Measurements from ENCODE around the gene DYNC1H1.
A peak's percentile ranks its signal among the peaks of the same experiment; 100 is the strongest.
"Not testable (repeated sequence)": the region's sequence is repeated elsewhere in the genome, so short reads cannot be mapped to it uniquely, and the experiment has no call there.

DYNC1H1 gene

GRCh38 chr14:101965770-101966722 lies 1.7 kb downstream of the DYNC1H1 start:
- DNase-seq, result no peak

GRCh38 chr14:101966742-101967141 lies 2.4 kb downstream of the DYNC1H1 start:
- no peak for DNase-seq

- no peak for DNase-seq
Observed at GRCh38 chr14:101968186-101968585, 3.8 kb downstream of the DYNC1H1 start.

- DNase-seq, result no peak
Observed at GRCh38 chr14:101969481-101969880, 5.1 kb downstream of the DYNC1H1 start.

- DNase-seq, result no peak
Observed at GRCh38 chr14:101970830-101971400, 6.5 kb downstream of the DYNC1H1 start.

- not testable (repeated sequence) for DNase-seq
Observed at GRCh38 chr14:101971458-101971857, 7.1 kb downstream of the DYNC1H1 start.

GRCh38 chr14:101972126-101972866 lies 7.9 kb downstream of the DYNC1H1 start:
- DNase-seq, result peak; percentile 94 to 99 (median 99)

- DNase-seq, result peak; percentile 66 to 71 (median 69)
Observed at GRCh38 chr14:101973356-101973755, 9.0 kb downstream of the DYNC1H1 start.

GRCh38 chr14:101975231-101975630 lies 10.9 kb downstream of the DYNC1H1 start:
- no peak for DNase-seq

- DNase-seq, result no peak
Observed at GRCh38 chr14:101977311-101978071, 13.1 kb downstream of the DYNC1H1 start.

GRCh38 chr14:101979666-101980065 lies 15.3 kb downstream of the DYNC1H1 start:
- no peak for DNase-seq

- no peak for DNase-seq
Observed at GRCh38 chr14:101980251-101980650, 15.9 kb downstream of the DYNC1H1 start.

GRCh38 chr14:101980700-101981099 lies 16.3 kb downstream of the DYNC1H1 start:
- peak; percentile 61 to 75 (median 64) for DNase-seq

- no peak for DNase-seq
Observed at GRCh38 chr14:101982621-101983020, 18.2 kb downstream of the DYNC1H1 start.

GRCh38 chr14:101984831-101985230 lies 20.5 kb downstream of the DYNC1H1 start:
- not testable (repeated sequence) for DNase-seq

- DNase-seq, result no peak
Observed at GRCh38 chr14:101985957-101986356, 21.6 kb downstream of the DYNC1H1 start.

- no peak for DNase-seq
Observed at GRCh38 chr14:101986953-101987352, 22.6 kb downstream of the DYNC1H1 start.

GRCh38 chr14:101988377-101988776 lies 24.0 kb downstream of the DYNC1H1 start:
- DNase-seq, result no peak

- no peak for DNase-seq
Observed at GRCh38 chr14:101991352-101991751, 27.0 kb downstream of the DYNC1H1 start.

- DNase-seq, result peak; percentile 32 to 38 (median 37)
Observed at GRCh38 chr14:101992708-101993107, 28.3 kb downstream of the DYNC1H1 start.

- DNase-seq, result no peak
Observed at GRCh38 chr14:101997429-101998336, 33.3 kb downstream of the DYNC1H1 start.

All from suppressor macrophage treated with lipopolysaccharide for 1 hour (primary cell).